Temporal lobe (tissue), 2 donors: ENCODE data around the gene GRIN3B. TPM values are rescaled to one million over a fixed set of nuclear protein-coding genes. Genes with fewer than 3 reads are reported as not detected.

Experiments used
- small RNA-seq: library from RNA; depleted of rRNA; stranded (forward); fragments of <200 nt; gene quantifications from one replicate; pipeline ENCODE3, GENCODE V24; 2014; ENCODE audit warnings: low replicate concordance
- total RNA-seq: library from RNA; depleted of rRNA; stranded (reverse); fragments of >200 nt; gene quantifications from one replicate; pipeline ENCODE4 v1.2.3, GENCODE V29; 2014

The GRIN3B gene
- total RNA-seq, 1 donor from 2014 or later: under 0.01 TPM

Small RNA genes lying within 50 kb of the gene (small RNA-seq; reads per million reads assigned to genes)
- gene RNU6-2: 0.35 reads per million, percentile 27 among the genes with 10 or more reads in this experiment

Other genes starting within 250 kb of the GRIN3B start
- gene MISP, start 249.3 kb upstream of the GRIN3B start, total RNA-seq: under 0.01 TPM
- gene PTBP1, start 203.0 kb upstream of the GRIN3B start, total RNA-seq: 19.9 TPM
- gene PLPPR3, start 178.5 kb upstream of the GRIN3B start, total RNA-seq: 72.0 TPM
- gene AZU1, start 172.6 kb upstream of the GRIN3B start, total RNA-seq: 2.0 TPM
- 1.5 TPM for gene PRTN3, start 159.4 kb upstream of the GRIN3B start, total RNA-seq
- 1.2 TPM for gene ELANE, start 148.1 kb upstream of the GRIN3B start, total RNA-seq
- gene CFD, start 140.8 kb upstream of the GRIN3B start, total RNA-seq: 0.98 TPM
- gene MED16, start 107.2 kb upstream of the GRIN3B start, total RNA-seq: 24.8 TPM
- gene RNU6-9, start 106.9 kb upstream of the GRIN3B start, total RNA-seq: not detected
- gene R3HDM4, start 87.2 kb upstream of the GRIN3B start, total RNA-seq: 24.6 TPM
- gene KISS1R, start 83.1 kb upstream of the GRIN3B start, total RNA-seq: 0.49 TPM
- gene ARID3A, start 74.4 kb upstream of the GRIN3B start, total RNA-seq: 1.5 TPM
- gene WDR18, start 16.1 kb upstream of the GRIN3B start, total RNA-seq: 35.9 TPM
- gene TMEM259, start 20.7 kb downstream of the GRIN3B start, total RNA-seq: 30.2 TPM
- gene RNU6-2, start 21.1 kb downstream of the GRIN3B start, total RNA-seq: not detected
- gene CNN2, start 26.2 kb downstream of the GRIN3B start, total RNA-seq: 4.4 TPM
- gene ABCA7, start 39.7 kb downstream of the GRIN3B start, total RNA-seq: 0.74 TPM
- gene ARHGAP45, start 66.7 kb downstream of the GRIN3B start, total RNA-seq: 3.7 TPM
- gene POLR2E, start 95.0 kb downstream of the GRIN3B start, total RNA-seq: 31.0 TPM
- gene GPX4, start 103.6 kb downstream of the GRIN3B start, total RNA-seq: 95.9 TPM
- gene SBNO2, start 173.8 kb downstream of the GRIN3B start, total RNA-seq: 5.2 TPM
- gene STK11, start 205.4 kb downstream of the GRIN3B start, total RNA-seq: 30.0 TPM
- gene CBARP, start 237.6 kb downstream of the GRIN3B start, total RNA-seq: 6.4 TPM
- gene ATP5F1D, start 241.3 kb downstream of the GRIN3B start, total RNA-seq: 27.5 TPM
- gene MIDN, start 248.2 kb downstream of the GRIN3B start, total RNA-seq: 22.6 TPM